Measurements from ENCODE around the gene ING5.

ING5 gene

GRCh38 chr2:241703032-241703604 lies 1.3 kb downstream of the ING5 start:
- no peak for DNase-seq (ENCODE audit: extremely low read depth in 1 of 2, low read depth in 1 of 2)

- DNase-seq (ENCODE audit: extremely low read depth in 1 of 2, low read depth in 1 of 2) = no peak
These were observed 4.7 kb downstream of the ING5 start for GRCh38 chr2:241706537-241706936.

GRCh38 chr2:241708879-241709278 lies 7.0 kb downstream of the ING5 start:
- DNase-seq (ENCODE audit: extremely low read depth in 1 of 2, low read depth in 1 of 2) = no peak

- no peak for DNase-seq (ENCODE audit: extremely low read depth in 1 of 2, low read depth in 1 of 2)
These were observed 17.3 kb downstream of the ING5 start for GRCh38 chr2:241719093-241719492.

GRCh38 chr2:241720099-241720498 lies 18.3 kb downstream of the ING5 start:
- DNase-seq (ENCODE audit: extremely low read depth in 1 of 2, low read depth in 1 of 2) = no peak

- no peak for DNase-seq (ENCODE audit: extremely low read depth in 1 of 2, low read depth in 1 of 2)
These were observed 18.7 kb downstream of the ING5 start for GRCh38 chr2:241720560-241720959.

GRCh38 chr2:241721852-241722251 lies 20.0 kb downstream of the ING5 start:
- no peak for DNase-seq (ENCODE audit: extremely low read depth in 1 of 2, low read depth in 1 of 2)

- no peak for DNase-seq (ENCODE audit: extremely low read depth in 1 of 2, low read depth in 1 of 2)
These were observed 21.1 kb downstream of the ING5 start for GRCh38 chr2:241722896-241723454.

GRCh38 chr2:241724259-241724974 lies 22.6 kb downstream of the ING5 start:
- DNase-seq (ENCODE audit: extremely low read depth in 1 of 2, low read depth in 1 of 2) = no peak

- DNase-seq (ENCODE audit: extremely low read depth in 1 of 2, low read depth in 1 of 2) = no peak
These were observed 23.4 kb downstream of the ING5 start for GRCh38 chr2:241724975-241725870.

- DNase-seq (ENCODE audit: extremely low read depth in 1 of 2, low read depth in 1 of 2) = no peak
These were observed 24.6 kb downstream of the ING5 start for GRCh38 chr2:241726459-241726858.

GRCh38 chr2:241728000-241728399 lies 26.2 kb downstream of the ING5 start:
- no peak for DNase-seq (ENCODE audit: extremely low read depth in 1 of 2, low read depth in 1 of 2)

GRCh38 chr2:241728627-241729026 lies 26.8 kb downstream of the ING5 start:
- DNase-seq (ENCODE audit: extremely low read depth in 1 of 2, low read depth in 1 of 2) = no peak

GRCh38 chr2:241729868-241730267 lies 28.0 kb downstream of the ING5 start:
- DNase-seq (ENCODE audit: extremely low read depth in 1 of 2, low read depth in 1 of 2) = no peak

- no peak for DNase-seq (ENCODE audit: extremely low read depth in 1 of 2, low read depth in 1 of 2)
These were observed 28.9 kb downstream of the ING5 start for GRCh38 chr2:241730671-241731293.

- DNase-seq (ENCODE audit: extremely low read depth in 1 of 2, low read depth in 1 of 2) = peak in 1 of 2 donors; percentile 39
These were observed 30.8 kb downstream of the ING5 start for GRCh38 chr2:241732513-241733186.

GRCh38 chr2:241733391-241734207 lies 31.8 kb downstream of the ING5 start:
- DNase-seq (ENCODE audit: extremely low read depth in 1 of 2, low read depth in 1 of 2) = no peak

- DNase-seq (ENCODE audit: extremely low read depth in 1 of 2, low read depth in 1 of 2) = no peak
These were observed 32.3 kb downstream of the ING5 start for GRCh38 chr2:241734208-241734466.

- DNase-seq (ENCODE audit: extremely low read depth in 1 of 2, low read depth in 1 of 2) = peak; percentile 82 to 93
These were observed 32.8 kb downstream of the ING5 start, which contains the start of gene D2HGDH for GRCh38 chr2:241734467-241735208. D2HGDH (plus strand) TSS chr2:241734630; CDS start chr2:241735225, 595 bp downstream.
